ENCODE data around the gene CENPA. TPM values are rescaled to one million over a fixed set of nuclear protein-coding genes. Genes with fewer than 3 reads are reported as not detected.

CENPA gene
- total and polyA plus RNA-seq, 2 of the 13 experiments (the other 11 are each of a cell fraction or from before 2014, with no cell fraction given) = 28.5 to 38.5 TPM

- in situ Hi-C loops (cut with HindIII; ENCODE audit: extremely low pct_ligation_motif_present, low pct_unique_long_range_greater_than_20kb) = no loop called here
- intact Hi-C loops (cut with micrococcal nuclease; ENCODE audit: unreplicated experiment) = no loop called here
- WGBS (ENCODE audit: low lambda C conversion rate) = 70% methylated on average over 4 of the region's 4 CpGs
- Histone ChIP-seq H3K4me1 (ENCODE audit: insufficient read depth, low read length) (peaks cover 45% of the 10 kb centered on the region), H3K27me3 (ENCODE audit: control insufficient read depth in 1 of 2, insufficient read depth in 2 of 2, low read length in 2 of 2) (no peaks in the 10 kb centered on the region), H3K4me3 (replicated peaks in 1 of 3; ENCODE audit: insufficient read depth in 1 of 3, low read depth in 2 of 3, low read length in 3 of 3) (no peak overlapping the region), H3K4me2 (ENCODE audit: low read depth, low read length) (no peak overlapping the region), H2AFZ (ENCODE audit: low read length) (no peak overlapping the region), H3K27ac (ENCODE audit: extremely low read length, insufficient read depth, low read length) (no peak overlapping the region), H3K79me2 (ENCODE audit: insufficient read depth, low read length) (no peaks in the 10 kb centered on the region), H3K9ac (ENCODE audit: insufficient read depth, low read depth, low read length) (no peak overlapping the region), H3K36me3 (replicated peaks in 1 of 2; ENCODE audit: control insufficient read depth in 1 of 2, insufficient read depth in 2 of 2, low read length in 2 of 2) (no peaks in the 10 kb centered on the region), H4K20me1 (ENCODE audit: insufficient read depth, low read length) (no peaks in the 10 kb centered on the region), H3K9me3 (ENCODE audit: low read length) (peaks cover 4% of the 10 kb centered on the region; the same call in 1 of the 2 replicates)
- DNase-seq (ENCODE audit: low spot score) = no peak
- ChIA-PET POLR2A (no interaction called here), CTCF (ENCODE audit: low intra/inter-chr PET ratio, low total read pairs) (no interaction called here)
- no peak for FAIRE-seq
- TF ChIP-seq ZNF513 (CRISPR knock-in tag; conservative IDR thresholded peaks at IDR 0.05) (no peak), ZNF704 (CRISPR knock-in tag; IDR thresholded peaks at IDR 0.05; ENCODE audit: borderline replicate concordance) (no peak)
- ATAC-seq = no peak
- no TSS peak for BruUV-seq (replicated peaks)
Measured at GRCh38 chr2:26754972-26755670, 30.7 kb upstream of the CENPA start.

GRCh38 chr2:26756337-26756736 lies 29.5 kb upstream of the CENPA start:
- H3K27ac ChIP-seq (ENCODE audit: extremely low read length, insufficient read depth, low read length) = no peak overlapping the region
- TF ChIP-seq ZNF770 (CRISPR knock-in tag; IDR thresholded peaks at IDR 0.05) = 0 out of 2 replicates have a peak, but pooled peaks have one; percentile 26
- TF ChIP-seq ZSCAN5A (CRISPR knock-in tag; IDR thresholded peaks at IDR 0.05; ENCODE audit: borderline replicate concordance) = no peak
- TF ChIP-seq STAT5B (CRISPR knock-in tag; IDR thresholded peaks at IDR 0.05) = no peak
- TF ChIP-seq ZBTB33 (CRISPR knock-in tag; IDR thresholded peaks at IDR 0.05) = peak; percentile 44; the same call in 1 of the 2 replicates
- H3K4me2 ChIP-seq (ENCODE audit: low read depth, low read length) = no peak overlapping the region
- no peak for DNase-seq (ENCODE audit: low spot score)
- 53% methylated on average over 5 of the region's 5 CpGs for WGBS (ENCODE audit: low lambda C conversion rate)
- peaks cover 2% of the 10 kb centered on the region; the same call in 1 of the 2 replicates for H3K9me3 ChIP-seq (ENCODE audit: low read length)
- H3K4me1 ChIP-seq (ENCODE audit: insufficient read depth, low read length) = peaks cover 35% of the 10 kb centered on the region
- H4K20me1 ChIP-seq (ENCODE audit: insufficient read depth, low read length) = no peaks in the 10 kb centered on the region
- CTCF ChIA-PET (ENCODE audit: low intra/inter-chr PET ratio, low total read pairs) = no interaction called here
- POLR2A ChIA-PET = interaction anchor here (0.8 to 1.1 kb wide), 2 partner anchors 11 to 16 kb away, joined by 3 to 4 read pairs; no protein-coding TSS in a partner anchor
- FAIRE-seq = no peak
- no TSS peak for BruUV-seq (replicated peaks)
- ATAC-seq = no peak
- no peaks in the 10 kb centered on the region for H3K27me3 ChIP-seq (ENCODE audit: control insufficient read depth in 1 of 2, insufficient read depth in 2 of 2, low read length in 2 of 2)
- no peak overlapping the region for H3K4me3 ChIP-seq (replicated peaks in 1 of 3; ENCODE audit: insufficient read depth in 1 of 3, low read depth in 2 of 3, low read length in 3 of 3)
- in situ Hi-C loops (cut with HindIII; ENCODE audit: extremely low pct_ligation_motif_present, low pct_unique_long_range_greater_than_20kb) (no loop called here), intact Hi-C loops (cut with micrococcal nuclease; ENCODE audit: unreplicated experiment) (no loop called here)
- no peaks in the 10 kb centered on the region for H3K36me3 ChIP-seq (replicated peaks in 1 of 2; ENCODE audit: control insufficient read depth in 1 of 2, insufficient read depth in 2 of 2, low read length in 2 of 2)
- no peaks in the 10 kb centered on the region for H3K79me2 ChIP-seq (ENCODE audit: insufficient read depth, low read length)
- H2AFZ ChIP-seq (ENCODE audit: low read length) = no peak overlapping the region
- no peak overlapping the region for H3K9ac ChIP-seq (ENCODE audit: insufficient read depth, low read depth, low read length)

Measured in HepG2 (cell line).